Gastroesophageal sphincter (tissue), 4 donors: ENCODE measurements around the gene NECTIN1. TPM values are rescaled to one million over a fixed set of nuclear protein-coding genes. Genes with fewer than 3 reads are reported as not detected.
"Not testable (repeated sequence)": the region's sequence is repeated elsewhere in the genome, so short reads cannot be mapped to it uniquely, and the experiment has no call there.

Experiments
- ATAC-seq: fragments of 150-250 bp; one replicate; pipeline ENCODE4 v1.9.1; 2016; ENCODE audit warnings: mild to moderate bottlenecking, moderate library complexity
- H3K27ac ChIP-seq, 4 donors: fragments of 200-600 bp; sonication (generic) in 3 of 4; 1 replicate in 3 of 4; 2 replicates in 1 of 4; pipeline ENCODE4 v1.5.1; 2016 to 2019
- H3K27me3 ChIP-seq: fragments of 200-600 bp; sonication (generic); one replicate; pipeline ENCODE4 v1.5.1; 2019
- H3K36me3 ChIP-seq, 2 donors: fragments of 200-600 bp; sonication (generic); one replicate each; pipeline ENCODE4 v1.5.1; 2019; ENCODE audit warnings: control low read depth in 1 of 2
- H3K4me1 ChIP-seq, 3 donors: fragments of 200-600 bp; sonication (generic); 1 replicate in 2 of 3; 2 replicates in 1 of 3; pipeline ENCODE4 v1.5.1; 2016 to 2019; ENCODE audit warnings: control low read depth in 2 of 3
- H3K4me3 ChIP-seq, 2 donors: fragments of 200-600 bp; sonication (generic); one replicate each; pipeline ENCODE4 v1.5.1; 2019; ENCODE audit warnings: mild to moderate bottlenecking in 1 of 2, moderate library complexity in 1 of 2
- H3K9me3 ChIP-seq, 3 donors: fragments of 200-600 bp; sonication (generic); one replicate each; pipeline ENCODE4 v1.5.1; 2017 to 2019; ENCODE audit warnings: control low read depth in 2 of 3
- EP300 ChIP-seq: sonication (generic); formaldehyde crosslinking; IDR thresholded peaks from one replicate; pipeline ENCODE4 v1.6.1; 2017; ENCODE audit warnings: antibody characterized with exemption, mild to moderate bottlenecking
- POLR2A ChIP-seq, 2 donors: fragments of 450-650 bp; IDR thresholded peaks; one replicate each; pipeline ENCODE4 v1.6.1; 2017; ENCODE audit warnings: antibody characterized with exemption in 2 of 2, mild to moderate bottlenecking in 2 of 2, moderate library complexity in 1 of 2
- POLR2AphosphoS5 ChIP-seq: sonication (generic); formaldehyde crosslinking; IDR thresholded peaks from one replicate; pipeline ENCODE4 v1.6.1; 2017; ENCODE audit warnings: antibody characterized with exemption
- WGBS, 2 donors: methylation state at CpG; one replicate each; pipeline ENCODE4 v1.1.5; 2018; ENCODE audit warnings: low coverage in 1 of 2; 5-methylcytosine and 5-hydroxymethylcytosine counted together
- total RNA-seq, 4 donors: library from RNA; depleted of rRNA; stranded (reverse); fragments of >200 nt; gene quantifications; one replicate each; pipeline ENCODE4 v1.1.0, GENCODE V29; 2016
- TF ChIP-seq, protein P1 (sequence below), 4 experiments: fragments of 200-600 bp in 2 of 4; fragments of 450-650 bp in 2 of 4; sonication (generic) in 1 of 4; IDR thresholded peaks; one replicate each; pipeline ENCODE4 v1.5.1; 2017 to 2019; ENCODE audit warnings: antibody characterized with exemption in 4 of 4, mild to moderate bottlenecking in 2 of 4, moderate library complexity in 2 of 4

The NECTIN1 gene
- total RNA-seq, 4 donors from 2014 or later: 2.6 to 7.1 (median 4.3) TPM

DNA sequence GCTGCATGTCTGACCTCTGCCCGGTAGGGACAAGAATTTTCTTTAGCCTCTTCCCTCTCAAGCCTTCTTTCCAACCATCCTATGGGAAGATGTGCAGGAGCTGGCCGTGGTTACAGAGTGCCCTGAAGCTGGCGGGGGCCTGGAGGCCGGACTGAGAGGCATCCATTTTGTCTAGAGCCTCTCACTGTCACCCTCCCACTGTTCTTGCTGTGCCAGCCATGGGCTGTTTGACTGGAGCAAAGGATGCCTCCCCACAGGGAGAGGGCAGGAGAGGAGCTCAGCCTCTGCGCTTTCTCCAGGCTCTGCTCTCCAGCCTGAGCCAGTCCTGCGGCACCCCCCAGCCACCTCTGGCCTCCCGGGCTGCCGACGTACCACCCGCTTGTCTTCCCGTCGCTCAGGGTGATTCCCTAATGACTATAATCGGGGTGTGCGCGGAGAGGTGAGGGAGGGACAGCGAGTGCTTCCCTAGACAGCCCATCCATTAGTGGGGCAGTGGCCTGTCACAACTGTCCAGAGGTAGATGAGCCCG is 123.8 kb downstream of the NECTIN1 start:
- Histone ChIP-seq H3K27ac (no peak overlapping the region), H3K4me3 (no peak overlapping the region), H3K27me3 (peaks cover 48% of the 10 kb centered on the region), H3K36me3 (no peaks in the 10 kb centered on the region), H3K4me1 (no peaks in the 10 kb centered on the region), H3K9me3 (no peaks in the 10 kb centered on the region)
- WGBS, 2 donors: 78 to 86% methylated on average over 2 to 5 of the region's 17 CpGs
- TF ChIP-seq EP300 (no peak), POLR2A (IDR thresholded peaks at IDR 0.05) (no peak)
- TF ChIP-seq, protein P1, sequence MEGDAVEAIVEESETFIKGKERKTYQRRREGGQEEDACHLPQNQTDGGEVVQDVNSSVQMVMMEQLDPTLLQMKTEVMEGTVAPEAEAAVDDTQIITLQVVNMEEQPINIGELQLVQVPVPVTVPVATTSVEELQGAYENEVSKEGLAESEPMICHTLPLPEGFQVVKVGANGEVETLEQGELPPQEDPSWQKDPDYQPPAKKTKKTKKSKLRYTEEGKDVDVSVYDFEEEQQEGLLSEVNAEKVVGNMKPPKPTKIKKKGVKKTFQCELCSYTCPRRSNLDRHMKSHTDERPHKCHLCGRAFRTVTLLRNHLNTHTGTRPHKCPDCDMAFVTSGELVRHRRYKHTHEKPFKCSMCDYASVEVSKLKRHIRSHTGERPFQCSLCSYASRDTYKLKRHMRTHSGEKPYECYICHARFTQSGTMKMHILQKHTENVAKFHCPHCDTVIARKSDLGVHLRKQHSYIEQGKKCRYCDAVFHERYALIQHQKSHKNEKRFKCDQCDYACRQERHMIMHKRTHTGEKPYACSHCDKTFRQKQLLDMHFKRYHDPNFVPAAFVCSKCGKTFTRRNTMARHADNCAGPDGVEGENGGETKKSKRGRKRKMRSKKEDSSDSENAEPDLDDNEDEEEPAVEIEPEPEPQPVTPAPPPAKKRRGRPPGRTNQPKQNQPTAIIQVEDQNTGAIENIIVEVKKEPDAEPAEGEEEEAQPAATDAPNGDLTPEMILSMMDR (IDR thresholded peaks at IDR 0.05): no peak
- no peak for ATAC-seq

DNA sequence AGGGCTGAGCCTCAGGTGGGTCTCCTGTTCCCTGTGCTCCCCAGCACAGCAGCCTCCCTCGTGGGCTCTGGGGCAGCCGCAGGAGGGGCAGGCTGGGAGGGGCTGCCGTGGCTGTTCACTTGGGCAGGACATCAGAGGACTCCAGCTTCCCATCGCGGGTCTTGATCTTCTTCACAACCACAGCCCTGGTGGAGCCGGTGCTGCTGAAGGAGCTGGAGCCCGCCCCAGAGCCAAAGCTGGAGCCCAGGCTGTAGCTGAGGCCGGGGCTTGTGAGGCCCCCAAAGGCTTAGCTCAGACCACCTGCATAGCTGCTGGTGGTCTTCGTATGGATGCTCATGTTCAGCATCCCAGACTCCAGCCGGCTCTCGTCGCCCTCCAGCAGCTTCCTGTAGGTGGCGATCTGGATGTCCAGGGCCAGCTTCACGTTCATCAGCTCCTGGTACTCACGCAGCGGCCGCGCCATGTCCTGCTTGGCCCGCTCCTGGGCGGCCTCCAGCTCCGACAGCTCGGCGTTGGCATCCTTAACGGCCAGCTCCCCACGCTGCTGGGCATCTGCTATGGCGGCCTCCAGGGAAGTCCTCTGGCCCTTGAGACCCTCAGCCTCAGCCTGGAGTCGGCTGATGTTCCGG is 126.1 kb downstream of the NECTIN1 start:
- Histone ChIP-seq H3K4me3 (no peak overlapping the region), H3K36me3 (no peaks in the 10 kb centered on the region), H3K27ac (no peak overlapping the region), H3K27me3 (peaks cover 48% of the 10 kb centered on the region), H3K9me3 (no peaks in the 10 kb centered on the region), H3K4me1 (no peaks in the 10 kb centered on the region)
- ATAC-seq: no peak
- TF ChIP-seq EP300: no peak
- TF ChIP-seq POLR2AphosphoS5: no peak
- TF ChIP-seq, protein P1 (IDR thresholded peaks at IDR 0.05): no peak
- TF ChIP-seq POLR2A (IDR thresholded peaks at IDR 0.05): no peak
- WGBS, 2 donors: 75 to 100% methylated on average over 1 to 8 of the region's 28 CpGs

DNA sequence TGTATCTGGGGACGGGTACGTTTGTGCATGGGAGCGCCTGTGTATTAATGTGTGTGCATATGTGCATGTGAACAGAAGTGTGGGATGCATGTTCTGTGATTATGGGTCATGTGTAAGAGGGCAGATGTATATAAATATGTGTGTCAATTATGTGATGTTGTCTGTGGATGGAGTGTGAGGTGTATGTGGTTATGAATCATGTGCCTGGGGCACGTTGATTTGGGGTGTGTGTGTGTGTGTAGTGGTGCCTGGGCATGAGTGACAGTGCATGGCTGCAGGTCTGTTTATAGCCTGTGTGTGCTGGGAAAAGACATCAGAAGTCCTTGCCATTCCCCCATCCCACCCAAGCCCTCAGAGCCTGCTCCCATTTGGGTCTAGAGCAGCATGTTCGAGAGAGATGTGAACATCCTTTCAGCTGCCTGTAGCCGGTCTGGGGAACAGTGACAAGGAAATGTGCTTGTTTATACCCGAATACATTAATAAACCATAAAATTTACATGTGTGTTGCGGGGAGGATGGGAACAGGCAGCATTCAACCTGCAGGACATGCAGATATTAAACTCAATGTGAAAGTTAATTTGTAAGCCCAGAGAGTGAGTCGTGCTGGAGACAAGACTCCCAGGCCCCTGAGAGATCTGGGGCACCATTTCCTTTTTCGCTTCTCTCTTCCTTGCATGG is 129.0 kb downstream of the NECTIN1 start:
- no peak for ATAC-seq
- no peaks in the 10 kb centered on the region for H3K9me3 ChIP-seq

GRCh38 chr11:119595941-119596340 is 133.1 kb downstream of the NECTIN1 start:
- 73 to 100% methylated on average over 1 to 2 of the region's 2 CpGs for WGBS, 2 donors
- ATAC-seq, H3K27ac ChIP-seq, H3K27me3 ChIP-seq, H3K36me3 ChIP-seq, H3K4me3 ChIP-seq, H3K4me1 ChIP-seq: not testable (repeated sequence)
- peaks cover 0 to 12% (median 0%) of the 10 kb centered on the region in 3 donors for H3K9me3 ChIP-seq

More for the DNA sequence above, 129.0 kb downstream of the NECTIN1 start:
- no peak overlapping the region for H3K4me3 ChIP-seq
- WGBS, 2 donors: 66 to 77% methylated on average over 10 of the region's 10 CpGs
- no peak for TF ChIP-seq EP300
- TF ChIP-seq POLR2A (IDR thresholded peaks at IDR 0.05): no peak
- TF ChIP-seq POLR2AphosphoS5: no peak
- TF ChIP-seq, protein P1 (IDR thresholded peaks at IDR 0.05): no peak
- H3K4me1 ChIP-seq: no peaks in the 10 kb centered on the region
- no peak overlapping the region for H3K27ac ChIP-seq
- H3K36me3 ChIP-seq: no peaks in the 10 kb centered on the region
- H3K27me3 ChIP-seq: peaks cover 37% of the 10 kb centered on the region

DNA sequence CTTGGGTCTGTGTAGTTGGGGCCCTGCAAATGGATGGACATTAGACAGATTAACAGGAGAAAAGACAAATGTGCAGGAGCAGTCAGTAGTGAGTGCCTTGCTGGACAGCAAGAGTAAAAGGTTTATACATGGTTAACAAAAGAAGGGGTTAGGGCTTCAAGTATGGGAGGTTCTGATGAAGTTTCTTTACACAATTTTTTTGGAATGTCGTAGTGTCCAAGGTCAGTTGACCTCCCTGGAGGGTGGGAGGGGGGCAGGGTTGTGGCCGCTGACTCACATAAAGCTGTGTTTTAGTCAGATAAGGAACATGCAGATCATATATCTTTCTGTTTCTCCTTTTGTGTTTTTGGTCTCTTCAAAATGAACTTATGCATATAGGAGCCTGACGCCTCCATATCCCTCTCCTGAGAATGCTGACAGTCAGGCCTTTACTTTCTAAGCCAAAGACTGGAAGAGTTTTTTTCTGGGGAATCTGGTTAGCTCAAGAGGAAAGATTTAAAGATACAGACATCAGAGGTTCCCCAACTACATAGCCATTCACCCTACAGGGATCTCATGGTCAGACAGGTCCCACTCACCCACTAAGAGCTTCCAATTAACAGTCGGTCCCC is 134.3 kb downstream of the NECTIN1 start:
- Histone ChIP-seq H3K9me3 (peaks cover 0 to 12% (median 0%) of the 10 kb centered on the region in 3 donors), H3K36me3 (no peaks in the 10 kb centered on the region), H3K4me1 (peaks cover 0 to 8% (median 0%) of the 10 kb centered on the region in 3 donors), H3K27ac (no peak overlapping the region), H3K27me3 (no peaks in the 10 kb centered on the region), H3K4me3 (no peak overlapping the region)
- 38 to 56% methylated on average over 3 to 4 of the region's 4 CpGs for WGBS, 2 donors
- no peak for ATAC-seq
- TF ChIP-seq, protein P1 (IDR thresholded peaks at IDR 0.05): no peak
- no peak for TF ChIP-seq POLR2AphosphoS5
- TF ChIP-seq POLR2A (IDR thresholded peaks at IDR 0.05): no peak
- TF ChIP-seq EP300: no peak
